Activated naive CD8-positive, alpha-beta T cell treated with anti-CD3 and anti-CD28 coated beads, Interleukin-2, amount 10 ng/mL, durations not matched to agents 7 days and 5 days (primary cell): Measurements from ENCODE around the gene SLC6A8. TPM values are rescaled to one million over a fixed set of nuclear protein-coding genes. Genes with fewer than 3 reads are reported as not detected.

ENCODE experiments used
- ATAC-seq: fragments of 150-1000 bp; cut with Tn5 transposase; one replicate; pipeline ENCODE4 v1.10.0; 2021; ENCODE audit warnings: low read depth, moderate library complexity
- POLR2A ChIA-PET: fragments of 350-600 bp; sonication (Branson Sonifier 250); formaldehyde crosslinking; loops from one replicate; lab custom pipeline; 2021; ENCODE audit warnings: antibody characterized with exemption; lab: Charles Lee
- DNase-seq: peaks from one replicate; pipeline ENCODE4 v3.0.0; 2021
- H3K27ac Mint-ChIP-seq: one replicate; pipeline ENCODE4 v1.8.0; 2022; ENCODE audit warnings: mild to moderate bottlenecking, mixed read lengths
- H3K27me3 Mint-ChIP-seq: one replicate; pipeline ENCODE4 v1.8.0; 2022; ENCODE audit warnings: mild to moderate bottlenecking, moderate library complexity, mixed read lengths
- H3K36me3 Mint-ChIP-seq: one replicate; pipeline ENCODE4 v1.8.0; 2021; ENCODE audit warnings: mild to moderate bottlenecking, mixed read lengths
- H3K4me1 Mint-ChIP-seq: one replicate; pipeline ENCODE4 v1.8.0; 2021; ENCODE audit warnings: mixed read lengths
- H3K4me3 Mint-ChIP-seq: one replicate; pipeline ENCODE4 v1.8.0; 2022; ENCODE audit warnings: mild to moderate bottlenecking, moderate library complexity, mixed read lengths
- H3K9me3 Mint-ChIP-seq: one replicate; pipeline ENCODE4 v1.8.0; 2021; ENCODE audit warnings: mixed read lengths
- total RNA-seq, 2 experiments: library from RNA; stranded (reverse); gene quantifications; one replicate each; pipeline ENCODE4 v1.2.3, GENCODE V29; 2021

Gene SLC6A8
- total RNA-seq: 1 to 10 TPM; 1.7 to 1.9 TPM

- H3K4me3 Mint-ChIP-seq: peak within 1 kb of the TSS; percentile 82
- DNase-seq (peak; percentile 51), ATAC-seq (peak; percentile 37)
- POLR2A ChIA-PET: no interaction called here
- H3K27me3 Mint-ChIP-seq: peaks cover 10% of the 10 kb centered on the region
- H3K9me3 Mint-ChIP-seq: no peaks in the 10 kb centered on the region
- H3K27ac Mint-ChIP-seq: no peak within 1 kb of the TSS
- no peaks in the 10 kb centered on the region for H3K36me3 Mint-ChIP-seq
- no peaks in the 10 kb centered on the region for H3K4me1 Mint-ChIP-seq
Measured at GRCh38 chrX:153687121-153688039, at the start of gene SLC6A8. SLC6A8 (plus strand) TSS chrX:153687926; CDS start chrX:153688575, 649 bp downstream.

- Mint-ChIP-seq H3K27ac (no peak overlapping the region), H3K9me3 (no peaks in the 10 kb centered on the region), H3K36me3 (no peaks in the 10 kb centered on the region), H3K4me3 (no peak overlapping the region), H3K27me3 (peaks cover 13% of the 10 kb centered on the region), H3K4me1 (peaks cover under 1% of the 10 kb centered on the region)
- ATAC-seq (no peak), DNase-seq (no peak)
- POLR2A ChIA-PET: no interaction called here
Measured at GRCh38 chrX:153638041-153638371, 49.7 kb upstream of the SLC6A8 start.

- Mint-ChIP-seq H3K4me3 (no peak overlapping the region), H3K36me3 (no peaks in the 10 kb centered on the region), H3K9me3 (no peaks in the 10 kb centered on the region), H3K27me3 (peaks cover 17% of the 10 kb centered on the region), H3K27ac (no peak overlapping the region), H3K4me1 (peaks cover 1% of the 10 kb centered on the region)
- DNase-seq (no peak), ATAC-seq (no peak)
- POLR2A ChIA-PET: no interaction called here
Measured at GRCh38 chrX:153638436-153639176, 49.1 kb upstream of the SLC6A8 start.

- Mint-ChIP-seq H3K4me3 (no peak overlapping the region), H3K27me3 (peaks cover 17% of the 10 kb centered on the region)
- POLR2A ChIA-PET: no interaction called here
Measured at GRCh38 chrX:153639177-153640044, 48.3 kb upstream of the SLC6A8 start.

DNA sequence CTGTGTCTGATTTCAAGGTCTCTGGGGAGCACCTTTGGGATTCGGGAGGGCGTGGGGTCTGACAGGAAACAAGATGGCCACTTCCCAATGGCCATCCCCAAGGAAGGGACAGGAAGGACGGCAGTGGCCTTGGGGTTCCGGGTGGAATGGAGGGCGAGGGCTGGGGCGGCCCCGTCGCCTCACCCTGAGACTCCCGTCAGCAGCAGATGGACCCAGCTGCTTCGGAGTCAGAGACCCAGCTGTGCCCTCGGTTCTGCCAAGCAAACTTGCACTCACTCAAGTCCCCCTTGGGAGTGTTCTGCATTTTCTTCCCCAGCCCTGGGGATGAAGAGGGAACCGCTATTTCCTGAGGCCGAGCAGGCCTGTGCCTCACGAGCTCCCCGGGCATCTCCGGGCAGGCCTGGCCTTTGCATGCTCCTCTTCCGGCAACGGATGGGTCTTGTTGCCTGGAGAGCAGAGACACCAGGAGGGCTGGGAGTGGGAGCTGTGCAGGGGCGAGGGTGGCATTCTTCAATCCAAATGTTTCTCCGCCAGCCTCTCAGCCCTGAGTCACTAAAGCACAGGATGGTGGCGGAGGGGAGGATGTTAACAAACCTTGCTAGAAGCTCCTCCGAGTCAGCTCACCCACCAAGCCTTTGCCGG is 47.6 kb upstream of the SLC6A8 start:
- Mint-ChIP-seq H3K27me3 (peaks cover 24% of the 10 kb centered on the region), H3K4me3 (no peak overlapping the region), H3K9me3 (no peaks in the 10 kb centered on the region), H3K4me1 (peaks cover 1% of the 10 kb centered on the region), H3K27ac (no peak overlapping the region), H3K36me3 (no peaks in the 10 kb centered on the region)
- ATAC-seq (no peak), DNase-seq (no peak)
- POLR2A ChIA-PET: no interaction called here

More at GRCh38 chrX:153639177-153640044, 48.3 kb upstream of the SLC6A8 start:
- no peak for DNase-seq
- Mint-ChIP-seq H3K36me3 (no peaks in the 10 kb centered on the region), H3K9me3 (no peaks in the 10 kb centered on the region), H3K4me1 (peaks cover 1% of the 10 kb centered on the region), H3K27ac (no peak overlapping the region)
- ATAC-seq: no peak

DNA sequence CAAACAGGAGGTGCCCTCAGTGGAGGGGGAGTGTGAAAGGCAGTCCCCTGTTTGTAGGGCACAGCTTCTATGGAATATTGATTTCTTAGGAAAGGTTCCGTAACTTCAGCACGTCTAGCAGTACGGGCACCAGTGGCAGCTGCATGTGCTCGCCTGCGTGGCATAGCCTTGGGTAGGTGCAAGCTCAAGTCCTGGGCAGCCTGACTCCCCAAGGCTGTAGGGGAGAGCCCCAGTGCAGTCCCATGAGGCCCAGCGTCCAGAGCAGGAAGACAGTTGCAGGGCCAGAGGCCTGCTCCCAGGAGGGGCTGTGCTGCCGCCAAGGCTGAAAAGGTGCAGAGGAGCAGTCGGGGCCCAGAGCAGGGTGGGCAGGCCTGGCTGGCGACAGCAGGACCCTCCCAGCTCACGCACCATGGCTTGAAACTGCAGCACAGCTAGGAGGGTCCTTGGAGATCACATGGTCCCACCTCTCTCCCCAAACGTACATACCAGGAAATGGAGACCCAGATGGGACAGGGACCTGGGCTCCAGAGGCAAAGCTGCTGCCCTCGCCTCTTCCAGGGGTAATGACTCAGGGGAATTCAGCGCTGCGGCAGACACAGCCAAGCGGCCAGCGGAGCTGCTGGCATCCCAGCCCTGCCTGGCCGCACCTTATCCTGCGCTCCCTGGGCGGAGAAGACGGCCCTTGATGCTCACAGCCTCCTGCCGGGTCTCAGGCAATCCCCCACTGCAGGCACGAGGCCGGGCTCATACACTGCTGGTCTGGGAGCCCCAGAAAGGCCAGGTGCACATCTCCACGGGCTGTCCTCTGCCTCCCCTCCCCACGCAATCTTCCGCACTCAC is 46.8 kb upstream of the SLC6A8 start:
- no peak overlapping the region for H3K27ac Mint-ChIP-seq
- H3K4me3 Mint-ChIP-seq: no peak overlapping the region
- H3K9me3 Mint-ChIP-seq: no peaks in the 10 kb centered on the region
- no peaks in the 10 kb centered on the region for H3K36me3 Mint-ChIP-seq
- peaks cover 32% of the 10 kb centered on the region for H3K27me3 Mint-ChIP-seq
- DNase-seq (no peak), ATAC-seq (no peak)
- POLR2A ChIA-PET: no interaction called here
- H3K4me1 Mint-ChIP-seq: peaks cover 1% of the 10 kb centered on the region

DNA sequence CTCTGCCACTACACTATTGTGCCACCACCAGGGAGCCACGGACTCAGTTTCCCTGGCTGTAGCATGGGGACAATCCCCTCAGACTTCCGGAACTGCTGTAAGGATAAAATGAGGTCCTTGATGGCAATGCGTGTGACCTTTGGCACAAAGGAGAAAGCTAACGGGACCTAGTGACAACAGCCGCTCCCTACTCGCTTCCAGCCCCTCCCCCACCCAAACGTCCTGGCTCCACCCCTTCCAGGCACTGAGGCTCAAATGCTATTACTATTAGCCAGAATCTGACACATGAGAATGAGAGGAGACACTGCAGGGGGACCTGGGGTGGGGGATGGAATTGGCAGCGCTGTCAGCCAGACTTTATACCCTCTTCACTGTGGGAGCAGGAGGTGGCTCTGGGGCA is 46.1 kb upstream of the SLC6A8 start:
- Mint-ChIP-seq H3K4me3 (no peak overlapping the region), H3K36me3 (no peaks in the 10 kb centered on the region), H3K4me1 (peaks cover 1% of the 10 kb centered on the region), H3K27me3 (peaks cover 38% of the 10 kb centered on the region), H3K9me3 (no peaks in the 10 kb centered on the region), H3K27ac (no peak overlapping the region)
- POLR2A ChIA-PET: no interaction called here
- ATAC-seq (no peak), DNase-seq (no peak)

GRCh38 chrX:153642051-153642654 is 45.6 kb upstream of the SLC6A8 start:
- Mint-ChIP-seq H3K27ac (no peak overlapping the region), H3K9me3 (no peaks in the 10 kb centered on the region), H3K4me1 (peaks cover 1% of the 10 kb centered on the region), H3K36me3 (no peaks in the 10 kb centered on the region), H3K4me3 (no peak overlapping the region), H3K27me3 (peaks cover 38% of the 10 kb centered on the region)
- POLR2A ChIA-PET: no interaction called here
- ATAC-seq: no peak
- DNase-seq: no peak

- peaks cover 41% of the 10 kb centered on the region for H3K27me3 Mint-ChIP-seq
- DNase-seq (no peak), ATAC-seq (no peak)
- no peak overlapping the region for H3K27ac Mint-ChIP-seq
- no peaks in the 10 kb centered on the region for H3K36me3 Mint-ChIP-seq
- H3K4me3 Mint-ChIP-seq: peak overlapping the region; percentile 44
- no peaks in the 10 kb centered on the region for H3K9me3 Mint-ChIP-seq
- POLR2A ChIA-PET: no interaction called here
- peaks cover 1% of the 10 kb centered on the region for H3K4me1 Mint-ChIP-seq
Measured at GRCh38 chrX:153642655-153643430, 44.9 kb upstream of the SLC6A8 start.

GRCh38 chrX:153643431-153644351 is 44.0 kb upstream of the SLC6A8 start:
- H3K27me3 Mint-ChIP-seq: peaks cover 45% of the 10 kb centered on the region
- no peaks in the 10 kb centered on the region for H3K36me3 Mint-ChIP-seq
- POLR2A ChIA-PET: no interaction called here
- peaks cover 1% of the 10 kb centered on the region for H3K4me1 Mint-ChIP-seq
- H3K27ac Mint-ChIP-seq: no peak overlapping the region
- H3K9me3 Mint-ChIP-seq: no peaks in the 10 kb centered on the region
- ATAC-seq (peak; percentile 32), DNase-seq (peak; percentile 50)
- H3K4me3 Mint-ChIP-seq: peak overlapping the region; percentile 25
